Tibial artery (tissue), 4 donors: ENCODE data around the gene SLC5A2.

Experiments
- DNase-seq, 2 donors: peaks; one replicate each; pipeline ENCODE4 v3.0.0-alpha.2; 2019
- H3K27ac ChIP-seq, 2 donors: fragments of 200-600 bp; sonication (generic) in 1 of 2; 1 replicate in 1 of 2; 2 replicates in 1 of 2; pipeline ENCODE4 v1.5.1; 2018 to 2019; ENCODE audit warnings: mild to moderate bottlenecking in 1 of 2
- H3K27me3 ChIP-seq, 2 donors: fragments of 200-600 bp; sonication (generic) in 1 of 2; one replicate each; pipeline versions ENCODE4 v1.5.1 to v1.6.0; 2016 to 2019
- H3K36me3 ChIP-seq, 3 donors: fragments of 200-600 bp; sonication (generic) in 2 of 3; one replicate each; pipeline ENCODE4 v1.5.1; 2016 to 2019; ENCODE audit warnings: mild to moderate bottlenecking in 2 of 3
- H3K4me1 ChIP-seq, 4 donors: fragments of 200-600 bp; sonication (generic) in 2 of 4; 1 replicate in 3 of 4; 2 replicates in 1 of 4; pipeline ENCODE4 v1.5.1; 2016 to 2019
- H3K4me3 ChIP-seq, 2 donors: fragments of 200-600 bp; sonication (generic) in 1 of 2; 1 replicate in 1 of 2; 2 replicates in 1 of 2; pipeline ENCODE4 v1.5.1; 2018 to 2019; ENCODE audit warnings: mild to moderate bottlenecking in 2 of 2
- H3K9me3 ChIP-seq, 3 donors: fragments of 200-600 bp; sonication (generic) in 1 of 3; one replicate each; pipeline ENCODE4 v1.5.1; 2016 to 2019
- intact Hi-C: fragments of 100-400 bp; cut with DNase I; formaldehyde crosslinking; loops from one replicate; pipeline ENCODE4 v1.15.0; 2023; ENCODE audit warnings: low total_unique reads
- TF ChIP-seq, protein P1 (sequence below), 2 experiments: fragments of 200-600 bp in 1 of 2; fragments of 450-650 bp in 1 of 2; IDR thresholded peaks; one replicate each; pipeline ENCODE4 v1.5.1; 2017 to 2019; ENCODE audit warnings: antibody characterized with exemption in 2 of 2, mild to moderate bottlenecking in 1 of 2, moderate library complexity in 1 of 2

SLC5A2 gene

DNA sequence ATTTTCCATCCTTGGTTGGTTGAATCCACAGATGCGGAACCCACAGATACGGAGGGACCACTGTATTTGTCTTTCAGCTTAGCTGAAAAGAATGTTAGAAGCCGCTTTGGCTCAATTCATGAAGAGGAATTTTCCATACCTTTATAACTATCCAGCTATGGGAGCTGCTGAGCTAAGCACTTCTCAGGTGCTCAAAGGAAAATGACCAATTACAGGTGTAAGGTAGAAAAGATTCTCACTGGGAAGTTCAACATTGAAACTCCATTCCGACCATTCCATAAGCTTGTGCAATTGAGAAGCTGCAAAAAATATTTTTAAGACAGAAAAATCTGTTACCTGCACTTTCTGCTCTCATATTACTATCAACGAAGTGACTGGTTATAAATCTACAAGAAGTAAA lies 47.5 kb downstream of the SLC5A2 start:
- no peak overlapping the region for H3K27ac ChIP-seq
- TF ChIP-seq, protein P1, sequence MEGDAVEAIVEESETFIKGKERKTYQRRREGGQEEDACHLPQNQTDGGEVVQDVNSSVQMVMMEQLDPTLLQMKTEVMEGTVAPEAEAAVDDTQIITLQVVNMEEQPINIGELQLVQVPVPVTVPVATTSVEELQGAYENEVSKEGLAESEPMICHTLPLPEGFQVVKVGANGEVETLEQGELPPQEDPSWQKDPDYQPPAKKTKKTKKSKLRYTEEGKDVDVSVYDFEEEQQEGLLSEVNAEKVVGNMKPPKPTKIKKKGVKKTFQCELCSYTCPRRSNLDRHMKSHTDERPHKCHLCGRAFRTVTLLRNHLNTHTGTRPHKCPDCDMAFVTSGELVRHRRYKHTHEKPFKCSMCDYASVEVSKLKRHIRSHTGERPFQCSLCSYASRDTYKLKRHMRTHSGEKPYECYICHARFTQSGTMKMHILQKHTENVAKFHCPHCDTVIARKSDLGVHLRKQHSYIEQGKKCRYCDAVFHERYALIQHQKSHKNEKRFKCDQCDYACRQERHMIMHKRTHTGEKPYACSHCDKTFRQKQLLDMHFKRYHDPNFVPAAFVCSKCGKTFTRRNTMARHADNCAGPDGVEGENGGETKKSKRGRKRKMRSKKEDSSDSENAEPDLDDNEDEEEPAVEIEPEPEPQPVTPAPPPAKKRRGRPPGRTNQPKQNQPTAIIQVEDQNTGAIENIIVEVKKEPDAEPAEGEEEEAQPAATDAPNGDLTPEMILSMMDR (IDR thresholded peaks at IDR 0.05) = no peak
- H3K4me1 ChIP-seq = peaks cover 0 to 20% (median 16%) of the 10 kb centered on the region in 4 donors
- intact Hi-C loops = no loop called here
- no peak overlapping the region for H3K4me3 ChIP-seq
- DNase-seq = no peak
- H3K9me3 ChIP-seq = no peaks in the 10 kb centered on the region
- no peaks in the 10 kb centered on the region for H3K36me3 ChIP-seq
- peaks cover 0 to 33% of the 10 kb centered on the region in 2 donors for H3K27me3 ChIP-seq

DNA sequence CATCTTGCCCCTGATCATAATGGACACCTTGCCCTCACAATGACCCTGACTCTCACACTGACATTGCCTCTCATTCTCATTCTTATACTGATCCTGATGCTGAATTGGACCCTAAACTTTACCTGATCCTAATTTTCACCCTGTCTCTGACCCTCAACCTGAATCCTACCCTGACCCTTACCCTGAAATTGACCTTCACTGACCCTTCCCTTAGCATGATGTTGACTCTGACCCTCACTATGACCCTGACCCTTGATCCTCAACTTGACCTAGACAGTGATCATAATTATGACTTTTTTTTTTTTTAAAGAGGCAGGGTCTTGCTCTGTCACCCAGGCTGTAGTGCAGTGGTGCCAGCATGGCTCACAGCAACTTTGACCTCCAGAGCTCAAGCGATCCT lies 48.2 kb downstream of the SLC5A2 start:
- Histone ChIP-seq H3K27ac (no peak overlapping the region), H3K4me3 (no peak overlapping the region), H3K36me3 (no peaks in the 10 kb centered on the region), H3K9me3 (no peaks in the 10 kb centered on the region), H3K27me3 (peaks cover 0 to 34% of the 10 kb centered on the region in 2 donors), H3K4me1 (peaks cover 0 to 20% (median 16%) of the 10 kb centered on the region in 4 donors)
- TF ChIP-seq, protein P1 (IDR thresholded peaks at IDR 0.05) = no peak
- intact Hi-C loops = no loop called here
- no peak for DNase-seq

DNA sequence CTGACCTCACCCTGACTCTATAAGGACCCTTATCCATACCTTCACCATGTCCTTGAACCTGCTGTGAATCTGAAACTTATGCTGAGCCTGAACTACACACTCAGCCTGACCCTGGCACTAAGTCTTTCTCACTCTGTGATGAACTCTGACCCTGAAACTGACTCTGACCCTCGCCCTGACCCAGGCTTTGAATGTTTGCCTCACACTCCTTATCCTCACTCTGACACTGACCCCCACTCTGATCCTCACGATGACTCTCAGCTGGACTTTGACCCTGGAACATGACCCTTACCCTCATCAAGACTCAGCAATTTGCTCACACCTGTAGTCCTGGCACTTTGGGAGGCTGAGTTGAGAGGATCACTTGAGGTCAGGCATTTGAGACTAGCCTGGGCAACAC lies 49.2 kb downstream of the SLC5A2 start:
- peaks cover 0 to 20% (median 16%) of the 10 kb centered on the region in 4 donors for H3K4me1 ChIP-seq
- H3K27me3 ChIP-seq = peaks cover 0 to 41% of the 10 kb centered on the region in 2 donors
- intact Hi-C loops = no loop called here

DNA sequence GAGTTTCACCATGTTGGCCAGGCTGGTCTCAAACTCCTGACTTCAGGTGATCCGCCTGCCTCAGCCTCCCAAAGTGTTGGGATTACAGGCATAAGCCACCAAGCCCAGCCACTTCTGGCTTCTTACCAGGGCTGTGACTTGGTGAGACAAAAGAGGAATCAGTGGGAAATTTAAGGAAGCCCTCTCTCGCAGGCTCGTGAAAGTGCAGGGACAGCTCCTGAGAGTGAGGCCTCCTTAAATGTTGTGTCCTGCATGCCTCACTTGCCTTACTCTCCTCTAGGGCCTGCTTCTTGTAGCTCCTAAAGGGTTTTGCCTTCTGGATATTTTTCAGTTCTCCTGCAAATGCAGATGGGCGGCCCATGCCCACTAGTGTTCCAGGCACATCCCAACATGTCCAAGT lies 50.0 kb downstream of the SLC5A2 start:
- peaks cover 0 to 27% (median 22%) of the 10 kb centered on the region in 4 donors for H3K4me1 ChIP-seq
- TF ChIP-seq, protein P1 (IDR thresholded peaks at IDR 0.05) = no peak
- no peak for DNase-seq
- intact Hi-C loops = no loop called here
- H3K36me3 ChIP-seq = no peaks in the 10 kb centered on the region
- peaks cover 3 to 43% of the 10 kb centered on the region in 2 donors for H3K27me3 ChIP-seq
- H3K27ac ChIP-seq = no peak overlapping the region
- no peaks in the 10 kb centered on the region for H3K9me3 ChIP-seq
- no peak overlapping the region for H3K4me3 ChIP-seq

More for the DNA sequence above, 49.2 kb downstream of the SLC5A2 start:
- TF ChIP-seq, protein P1 (IDR thresholded peaks at IDR 0.05) = no peak
- Histone ChIP-seq H3K27ac (no peak overlapping the region), H3K36me3 (no peaks in the 10 kb centered on the region), H3K9me3 (no peaks in the 10 kb centered on the region), H3K4me3 (no peak overlapping the region)
- DNase-seq = no peak

DNA sequence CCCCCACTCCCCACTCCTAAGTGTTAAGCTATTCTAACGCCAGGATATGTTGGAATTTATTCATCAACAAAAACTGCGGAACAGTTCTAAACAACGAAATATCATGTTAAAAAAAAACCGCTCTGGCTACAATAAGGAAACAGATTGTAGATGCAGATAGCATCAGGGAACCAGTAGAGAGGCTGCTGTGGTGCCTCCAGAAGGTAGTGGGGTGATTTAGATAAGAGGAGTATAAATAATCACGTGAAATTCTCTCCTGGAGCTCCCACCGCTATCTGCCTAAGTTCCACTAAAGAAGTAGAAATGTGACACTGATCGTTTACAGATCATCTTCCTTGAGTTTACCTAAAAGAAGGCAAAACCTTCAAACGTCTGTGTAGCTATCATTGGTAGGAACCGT lies 52.8 kb downstream of the SLC5A2 start:
- intact Hi-C loops = no loop called here
- Histone ChIP-seq H3K4me1 (peaks cover 0 to 7% (median 6%) of the 10 kb centered on the region in 4 donors), H3K27me3 (peaks cover 3 to 52% of the 10 kb centered on the region in 2 donors), H3K36me3 (no peaks in the 10 kb centered on the region), H3K27ac (no peak overlapping the region), H3K9me3 (peaks cover 0 to 5% (median 0%) of the 10 kb centered on the region in 3 donors), H3K4me3 (no peak overlapping the region)
- no peak for DNase-seq
- TF ChIP-seq, protein P1 (IDR thresholded peaks at IDR 0.05) = no peak
